HG02678 (cell line): ENCODE measurements around the gene RUNX3.
"Not testable (repeated sequence)": the region's sequence is repeated elsewhere in the genome, so short reads cannot be mapped to it uniquely, and the experiment has no call there.

Source experiments
- ATAC-seq: cut with Tn5 transposase; IDR thresholded peaks from one replicate; pipeline ENCODE4 v1.9.1; 2021; ENCODE audit warnings: mild to moderate bottlenecking, moderate library complexity; ENCODE audit not compliant: unreplicated experiment

Gene RUNX3

GRCh38 chr1:24930260-24931145, at the start of gene RUNX3:
RUNX3 (minus strand) TSS chr1:24930276; CDS start chr1:24929868, 408 bp downstream.
- ATAC-seq = peak; percentile 79

DNA sequence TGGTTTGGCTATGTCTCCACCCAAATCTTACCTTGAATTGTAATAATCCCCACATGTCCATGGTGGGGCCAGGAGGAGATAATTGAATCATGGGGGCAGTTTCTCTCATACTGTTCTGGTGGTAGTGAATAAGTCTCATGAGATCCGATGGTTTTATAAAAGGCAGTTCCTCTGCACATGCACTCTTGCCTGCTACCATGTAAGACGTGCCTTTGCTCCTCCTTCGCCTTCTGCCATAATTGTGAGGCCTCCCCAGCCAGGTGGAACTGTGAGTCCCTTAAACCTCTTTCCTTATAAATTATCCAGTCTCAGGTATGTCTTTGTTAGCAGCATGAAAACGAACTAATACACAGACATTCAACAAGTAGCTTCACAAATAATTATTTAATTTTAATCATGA, 49.2 kb upstream of the RUNX3 start:
- not testable (repeated sequence) for ATAC-seq

GRCh38 chr1:24978383-24979032, 48.4 kb upstream of the RUNX3 start:
- ATAC-seq = no peak

DNA sequence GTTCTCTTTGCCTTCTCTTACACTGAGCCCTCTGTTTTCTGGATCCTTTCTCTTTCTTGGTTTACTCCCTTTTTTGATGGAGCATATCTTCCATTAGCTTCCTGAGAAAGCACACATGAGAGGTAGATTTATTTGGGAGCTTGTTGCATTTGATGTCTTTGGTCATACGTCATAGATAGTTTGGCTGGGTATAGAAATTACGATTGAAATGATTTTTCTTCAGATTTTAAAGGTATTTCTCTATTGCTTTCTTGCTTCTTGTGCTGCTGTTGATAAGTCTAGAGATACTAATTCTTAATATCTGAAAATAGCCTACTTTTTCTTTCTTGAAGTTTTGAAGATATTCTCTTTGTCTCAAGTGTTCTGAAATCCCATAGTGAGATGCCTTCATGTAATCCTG, 45.3 kb upstream of the RUNX3 start:
- ATAC-seq = no peak

DNA sequence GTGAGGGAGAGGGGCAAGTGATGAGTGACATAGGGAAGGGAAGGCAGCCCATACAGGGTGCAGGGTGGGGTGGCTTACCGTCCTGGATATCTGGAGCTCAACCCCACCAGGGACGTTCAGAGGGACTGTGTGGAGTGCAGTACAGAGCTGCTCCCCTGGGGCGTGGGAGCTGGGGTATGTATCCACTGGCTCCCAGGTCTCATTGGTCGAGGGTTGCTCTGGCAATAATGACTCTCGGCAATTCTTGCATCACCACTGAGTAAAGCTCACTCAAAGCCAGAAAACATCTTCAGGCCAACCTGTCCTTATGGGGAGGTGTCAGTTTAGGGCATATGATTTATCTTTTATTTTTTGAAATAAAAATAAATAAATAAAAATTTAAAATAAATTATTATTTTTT, 43.2 kb upstream of the RUNX3 start:
- no peak for ATAC-seq

DNA sequence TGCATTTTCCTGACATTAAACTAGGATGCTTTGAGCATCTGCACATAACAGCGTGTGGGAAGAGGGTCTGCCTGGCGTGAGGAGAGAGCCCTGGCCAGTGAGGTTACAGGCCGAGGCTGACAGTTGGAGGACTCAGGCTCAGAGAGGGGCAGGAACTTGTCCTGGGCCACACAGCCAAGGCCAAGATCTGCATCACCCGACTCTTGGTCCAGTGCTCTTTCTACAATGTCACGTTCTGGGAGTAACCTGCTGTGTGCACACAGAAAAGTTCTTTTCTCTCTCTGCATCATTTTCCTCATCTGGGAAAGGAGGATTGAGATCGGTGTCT, 42.8 kb upstream of the RUNX3 start:
- no peak for ATAC-seq

DNA sequence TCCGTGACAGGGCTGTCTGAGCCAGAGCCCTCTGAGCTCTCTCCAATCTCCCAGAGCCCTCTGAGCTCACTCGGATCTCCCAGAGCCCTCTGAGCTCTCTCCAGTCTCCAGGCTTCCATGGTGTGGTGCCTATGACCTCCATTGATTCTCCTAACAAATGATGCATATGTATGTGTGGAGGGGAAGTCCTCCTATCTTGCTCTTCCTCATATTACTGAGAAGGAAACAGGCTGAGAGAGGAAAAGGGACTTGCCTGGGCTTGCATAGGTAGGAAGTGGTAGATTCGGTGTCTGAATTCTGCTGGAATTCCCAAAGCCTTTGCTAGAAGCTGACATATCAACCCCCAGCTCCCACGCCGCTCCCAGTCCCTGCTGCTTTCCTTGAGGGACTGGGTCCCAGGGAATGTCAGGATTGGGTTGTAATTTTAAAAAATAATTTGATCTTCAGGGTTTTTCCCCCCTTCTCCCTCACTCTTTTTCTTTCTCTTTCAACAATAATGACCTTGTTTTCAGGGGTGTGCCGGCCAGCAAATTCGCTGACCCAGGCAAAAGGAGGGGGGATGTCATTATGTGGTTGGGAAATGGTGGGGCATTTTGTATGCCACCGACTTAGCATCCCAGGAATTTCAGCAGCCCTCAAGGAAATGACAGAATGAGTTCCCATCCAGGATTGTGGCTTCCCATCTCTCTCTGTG, 42.3 kb upstream of the RUNX3 start:
- ATAC-seq = no peak

- ATAC-seq = no peak
Observed at GRCh38 chr1:24970926-24971875, 41.1 kb upstream of the RUNX3 start.

- ATAC-seq = no peak
Observed at GRCh38 chr1:24970399-24970753, 40.3 kb upstream of the RUNX3 start.

- no peak for ATAC-seq
Observed at GRCh38 chr1:24969596-24970398, 39.7 kb upstream of the RUNX3 start.

GRCh38 chr1:24968941-24969585, 39.0 kb upstream of the RUNX3 start:
- no peak for ATAC-seq

- ATAC-seq = no peak
Observed at GRCh38 chr1:24967962-24968361, 37.9 kb upstream of the RUNX3 start.

- ATAC-seq = no peak
Observed at GRCh38 chr1:24967555-24967954, 37.5 kb upstream of the RUNX3 start.

- ATAC-seq = no peak
Observed at GRCh38 chr1:24966724-24967346, 36.8 kb upstream of the RUNX3 start.

GRCh38 chr1:24966121-24966723, 36.1 kb upstream of the RUNX3 start:
- ATAC-seq = no peak

- ATAC-seq = no peak
Observed at GRCh38 chr1:24965571-24965930, 35.5 kb upstream of the RUNX3 start.

DNA sequence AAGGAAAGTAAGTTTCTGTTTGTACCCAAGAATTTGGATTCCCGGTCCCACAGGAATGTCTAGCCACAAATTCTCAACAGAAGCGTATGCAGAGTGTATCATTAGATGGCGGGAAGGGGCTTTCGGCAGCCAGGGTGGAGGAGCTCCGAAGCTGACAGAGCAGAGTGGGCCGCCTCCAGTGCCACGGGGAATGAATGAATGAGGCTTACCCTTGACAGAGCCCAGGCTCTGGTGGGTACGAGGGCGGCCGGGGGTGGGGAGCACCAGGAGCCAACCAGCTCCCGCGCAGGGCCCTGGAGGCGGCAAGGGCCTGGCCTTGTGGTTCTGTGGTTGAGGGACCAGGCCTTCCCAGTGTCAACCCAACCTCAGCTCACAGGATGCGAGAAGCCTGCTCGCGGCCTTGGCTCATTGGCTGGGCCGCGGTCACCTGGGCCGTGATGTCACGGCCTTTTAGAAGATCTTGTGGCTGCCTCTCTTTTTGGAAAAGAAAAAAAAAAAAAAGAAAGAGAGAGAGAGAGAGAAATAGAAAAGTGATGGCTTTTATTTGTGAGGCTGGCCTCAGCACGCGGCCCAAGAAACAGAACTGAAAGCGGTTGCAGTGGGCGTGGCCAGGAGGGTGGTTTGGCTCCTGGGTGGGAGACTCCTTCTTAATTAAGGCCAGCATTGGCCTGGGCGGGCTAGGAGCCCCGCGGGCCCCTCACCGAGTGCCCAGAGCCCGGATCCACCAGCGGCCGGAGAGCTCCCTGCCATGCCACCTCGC, 34.9 kb upstream of the RUNX3 start:
- ATAC-seq = peak; percentile 90
